NOMO-1 treated with DMSO at 0.1 percent for 48 hours (cell line): Measurements from ENCODE around the gene TGFB1.
A peak's percentile ranks its signal among the peaks of the same experiment; 100 is the strongest.
"Not testable (repeated sequence)": the region's sequence is repeated elsewhere in the genome, so short reads cannot be mapped to it uniquely, and the experiment has no call there.

Source experiments
- DNase-seq: peaks from one replicate; lab custom pipeline; 2025; ENCODE audit not compliant: unreplicated experiment; lab: John Stamatoyannopoulos, UW

Gene TGFB1

DNA sequence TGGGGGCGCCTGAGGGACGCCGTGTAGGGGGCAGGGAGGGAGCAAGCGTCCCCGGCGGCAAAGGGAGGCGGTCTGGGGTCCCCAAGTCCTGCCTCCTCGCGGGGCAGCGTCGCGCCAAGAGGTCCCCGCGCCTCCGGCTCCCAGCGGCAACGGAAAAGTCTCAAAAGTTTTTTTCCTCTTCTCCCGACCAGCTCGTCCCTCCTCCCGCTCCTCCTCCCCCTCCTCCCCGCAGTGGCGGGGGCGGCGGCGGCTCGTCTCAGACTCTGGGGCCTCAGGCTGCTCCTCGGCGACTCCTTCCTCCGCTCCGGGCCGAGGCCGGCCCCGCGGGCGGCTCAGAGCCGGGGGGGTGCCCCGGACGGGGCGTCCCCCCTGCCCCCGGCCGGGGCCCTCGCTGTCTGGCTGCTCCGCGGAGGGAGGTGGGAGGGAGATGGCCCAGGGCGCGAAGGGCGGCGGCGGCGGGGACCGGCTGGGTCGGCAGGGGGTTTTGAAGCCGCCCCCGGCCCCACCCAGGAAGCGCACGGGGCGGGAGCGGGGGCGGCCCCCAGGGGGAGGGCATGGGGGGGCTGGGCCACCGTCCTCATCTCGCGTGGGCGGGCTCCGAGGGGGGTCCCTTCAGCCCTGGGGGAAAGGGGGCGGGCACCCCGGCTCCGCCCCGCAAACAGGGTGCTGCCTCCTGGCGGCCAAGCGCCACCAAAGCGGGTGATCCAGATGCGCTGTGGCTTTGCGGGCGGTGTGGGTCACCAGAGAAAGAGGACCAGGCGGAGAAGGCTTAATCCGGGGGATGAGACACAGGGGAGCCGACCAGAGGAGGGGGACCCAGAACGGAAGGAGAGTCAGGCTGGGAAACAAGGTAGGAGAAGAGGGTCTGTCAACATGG lies at the start of gene TGFB1:
TGFB1 (minus strand) TSS at position 457 of the 877 bp plus-strand sequence. CDS start 878 bp downstream, outside the sequence.
- DNase-seq = peak; percentile 75

DNA sequence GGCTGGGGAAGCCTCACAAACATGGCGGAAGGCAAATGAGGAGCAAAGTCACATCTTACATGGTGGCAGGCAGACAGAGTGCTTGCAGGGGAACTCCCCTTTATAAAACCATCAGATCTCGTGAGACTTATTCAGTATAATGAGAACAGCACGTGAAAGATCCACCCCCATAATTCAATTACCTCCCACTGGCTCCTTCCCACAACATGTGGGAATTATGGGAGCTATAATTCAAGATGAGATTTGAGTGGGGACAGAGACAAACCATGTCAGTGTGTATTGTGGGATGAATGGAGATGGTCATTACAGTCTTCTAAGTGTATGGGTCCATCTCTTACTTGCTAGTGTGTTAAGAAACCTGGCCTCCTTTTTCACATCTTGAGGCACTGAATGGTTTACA lies 48.3 kb upstream of the TGFB1 start:
- DNase-seq = no peak

DNA sequence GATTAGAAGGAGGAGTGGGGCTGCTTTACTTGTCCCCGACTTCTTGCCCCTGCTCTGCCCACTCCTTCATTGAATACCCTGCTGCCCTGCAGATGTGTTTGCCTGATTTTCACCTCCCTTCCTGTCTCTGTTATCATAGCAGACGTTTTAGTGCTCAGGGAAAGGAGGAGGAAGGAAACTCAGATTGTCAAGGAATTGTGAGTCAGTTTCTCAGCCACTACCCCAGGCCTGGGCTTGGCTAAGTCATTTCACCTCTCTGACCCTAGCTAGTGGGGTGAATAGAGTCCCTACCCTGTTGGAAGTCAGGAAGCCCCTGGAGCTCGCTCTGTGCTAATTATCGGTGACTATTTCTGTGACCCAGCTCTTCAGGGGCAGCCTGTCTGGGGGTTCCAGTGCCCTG lies 47.8 kb upstream of the TGFB1 start:
- DNase-seq = no peak

DNA sequence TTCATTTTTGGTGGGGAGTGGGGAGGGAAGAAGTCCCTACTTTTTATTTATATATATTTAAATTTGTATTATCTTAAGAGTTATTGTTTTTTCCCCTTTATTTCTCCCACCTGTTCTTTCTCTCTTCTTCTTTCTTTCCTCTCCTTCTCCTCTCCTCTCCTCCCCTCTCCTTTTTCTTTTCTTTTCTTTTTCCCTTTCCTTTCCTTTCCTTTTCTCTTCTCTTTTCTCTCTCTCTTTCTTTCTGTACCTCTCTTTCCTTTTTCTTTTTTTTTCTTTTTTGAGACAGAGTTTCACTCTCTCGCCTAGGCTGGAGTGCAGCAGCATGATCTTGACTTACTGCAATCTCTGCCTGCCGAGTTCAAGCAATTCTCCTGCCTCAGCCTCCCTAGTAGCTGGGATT lies 45.8 kb upstream of the TGFB1 start:
- DNase-seq = no peak

DNA sequence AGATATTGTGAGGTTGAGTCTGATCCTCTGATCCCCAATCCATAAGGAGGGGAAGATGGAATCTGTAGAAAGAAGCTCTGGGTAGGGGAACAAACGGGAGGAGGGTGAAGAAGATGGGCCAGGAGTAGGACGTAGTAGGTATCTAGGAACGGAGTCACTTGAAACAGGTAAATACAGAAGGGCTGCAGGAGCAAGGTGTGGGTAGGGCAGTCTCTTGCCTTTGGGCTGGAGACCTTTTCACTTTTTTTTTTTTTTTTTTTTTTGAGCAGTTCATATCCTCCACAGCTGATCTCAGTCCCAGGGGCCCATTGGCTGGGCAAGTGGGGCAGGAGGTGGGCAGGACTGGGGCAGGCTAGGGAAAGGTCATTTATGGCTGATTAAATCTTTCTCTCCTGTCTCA lies 45.4 kb upstream of the TGFB1 start:
- DNase-seq = no peak

DNA sequence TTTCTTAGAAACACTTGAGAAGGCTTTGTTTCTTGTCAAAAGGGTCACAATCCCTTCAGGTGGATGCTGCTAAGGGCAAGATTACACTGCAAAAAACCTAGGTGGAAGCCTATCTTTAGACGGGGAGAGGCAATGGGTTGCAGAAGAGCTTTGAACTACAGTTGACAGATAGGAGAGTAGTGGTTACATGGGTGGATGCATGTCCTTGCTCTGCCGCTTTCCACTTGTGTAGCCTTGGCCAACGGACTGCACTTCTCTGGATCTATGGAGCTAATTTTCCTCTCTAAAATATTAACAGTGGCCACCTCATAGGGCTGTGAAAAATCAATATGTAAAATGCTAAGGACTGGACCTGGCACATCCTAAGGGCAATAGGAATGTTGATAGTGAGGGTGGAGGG lies 44.9 kb upstream of the TGFB1 start:
- DNase-seq = no peak

DNA sequence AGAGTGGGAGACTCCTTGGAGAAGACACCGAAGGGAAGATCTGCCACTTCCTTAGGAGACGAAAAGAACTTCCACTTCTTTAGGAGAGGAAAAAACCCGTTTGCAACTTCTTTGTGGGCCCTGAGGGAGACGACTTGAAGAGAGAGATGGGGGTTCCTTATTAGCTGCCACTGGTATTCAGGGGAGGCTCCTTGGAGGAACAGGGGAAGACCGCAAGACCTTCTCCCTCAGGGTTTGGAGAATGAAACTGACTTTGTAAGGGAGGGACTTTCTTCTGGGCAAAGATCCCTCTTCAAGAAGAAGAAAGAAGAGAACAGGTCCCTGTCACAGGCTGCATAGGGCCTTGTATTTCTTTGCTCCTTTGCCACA lies 44.3 kb upstream of the TGFB1 start:
- DNase-seq = no peak

DNA sequence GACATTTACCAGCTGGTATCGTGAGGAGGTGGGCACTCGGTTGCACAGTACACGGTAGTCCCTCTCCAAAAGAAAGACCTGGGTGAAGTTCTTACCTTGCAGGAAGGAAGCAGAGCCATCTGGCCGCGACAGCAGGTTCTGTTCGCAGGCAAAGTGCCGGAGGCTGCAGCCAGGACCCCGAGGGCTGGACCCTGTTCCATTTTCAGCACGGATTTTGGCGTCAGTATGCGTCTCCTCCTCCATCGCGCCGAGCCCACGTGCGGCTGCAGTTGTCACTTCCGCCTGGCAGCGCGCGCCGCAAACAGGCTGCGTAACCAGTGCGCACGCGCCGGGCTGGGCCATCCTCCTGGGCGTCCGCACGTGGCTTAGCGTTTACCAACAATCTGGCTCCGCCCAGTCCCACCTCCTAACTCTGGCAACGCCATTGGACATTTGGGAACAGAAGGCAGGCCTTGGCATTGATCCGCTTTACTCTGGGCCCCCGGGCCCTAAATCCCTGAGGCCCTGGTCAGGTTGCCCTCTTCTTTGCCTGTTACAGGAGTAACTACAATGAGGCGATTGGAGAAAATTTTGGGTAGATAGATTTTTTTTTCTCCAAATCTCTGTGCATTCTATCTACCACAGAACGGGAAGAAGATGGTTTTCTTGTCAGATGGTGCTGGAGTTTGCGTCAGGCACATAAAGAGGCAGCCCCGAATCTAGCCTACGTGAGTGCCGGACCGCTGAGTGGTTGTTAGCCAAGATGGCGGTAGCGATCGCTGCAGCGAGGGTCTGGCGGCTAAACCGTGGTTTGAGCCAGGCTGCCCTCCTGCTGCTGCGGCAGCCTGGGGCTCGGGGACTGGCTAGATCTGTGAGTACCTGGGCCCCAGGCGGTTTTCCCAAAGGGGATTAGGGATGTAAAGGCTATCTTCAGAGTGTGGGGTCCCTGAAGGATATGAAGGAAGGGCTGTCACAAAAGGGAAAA lies 43.6 kb upstream of the TGFB1 start, which contains the start of the genes BCKDHA and EXOSC5:
BCKDHA (plus strand) TSS at position 733 of the 964 bp plus-strand sequence; CDS start at position 743, 10 bp downstream.
EXOSC5 (minus strand) TSS at position 274 of the 964 bp plus-strand sequence; CDS start at position 243, 31 bp downstream.
- peak; percentile 100 for DNase-seq

DNA sequence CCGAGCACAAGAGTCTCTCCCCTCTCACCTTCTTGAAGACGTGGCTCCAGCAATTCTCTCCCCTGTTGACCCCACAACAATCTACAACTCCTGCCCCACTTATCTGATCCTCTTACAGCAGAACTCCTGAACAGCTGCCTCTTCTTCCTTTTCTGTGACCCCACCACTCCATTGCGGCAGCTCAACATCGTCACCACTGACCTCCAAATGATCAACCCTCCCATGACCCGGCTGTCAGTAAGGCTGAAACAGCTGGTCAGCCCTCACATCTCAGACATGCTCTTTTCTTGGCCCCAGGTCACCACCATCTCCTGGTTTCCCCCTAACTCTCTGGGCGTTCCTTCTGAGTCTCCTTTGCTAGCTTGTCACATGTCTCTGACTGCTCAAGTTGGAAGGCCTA lies 41.6 kb upstream of the TGFB1 start:
- no peak for DNase-seq

DNA sequence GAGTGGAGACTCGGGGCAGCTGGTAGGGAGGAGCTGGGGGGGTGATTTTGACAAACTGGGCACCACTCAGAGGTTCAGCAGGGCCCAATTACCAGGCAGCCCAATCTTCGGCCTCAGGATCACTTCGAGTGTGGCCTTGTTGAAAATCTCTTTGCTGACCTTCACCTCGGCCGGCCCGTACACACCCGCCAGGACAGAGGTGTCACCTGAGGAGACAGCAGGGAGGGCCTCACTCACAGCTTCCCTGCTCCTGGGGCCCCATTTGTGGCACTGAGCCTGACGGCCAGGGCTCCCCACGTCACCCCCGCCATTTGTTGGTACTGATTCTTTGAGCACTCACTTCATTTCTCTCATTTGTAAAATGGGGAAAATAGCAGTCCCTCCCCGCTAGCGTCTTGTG lies 39.1 kb upstream of the TGFB1 start:
- DNase-seq = no peak

DNA sequence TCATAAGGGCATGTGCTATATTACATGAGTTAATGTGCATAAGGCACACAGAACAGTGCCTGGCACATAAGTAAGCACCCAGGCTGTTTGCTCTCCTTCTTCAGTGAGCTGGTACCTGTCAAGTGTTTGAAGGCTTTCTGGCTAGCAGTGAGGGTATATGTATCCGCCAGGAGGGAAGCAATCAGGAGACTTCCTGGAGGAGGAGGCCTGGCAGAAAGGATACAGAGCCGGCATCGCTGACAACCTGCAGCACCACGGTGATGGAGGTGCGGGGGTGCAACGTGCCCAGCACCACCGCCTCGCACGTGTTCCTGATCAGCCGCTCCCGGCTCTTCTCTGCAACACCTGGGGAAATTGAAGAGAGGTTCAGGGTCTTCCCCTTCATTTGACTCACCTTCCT lies 37.9 kb upstream of the TGFB1 start:
- no peak for DNase-seq

DNA sequence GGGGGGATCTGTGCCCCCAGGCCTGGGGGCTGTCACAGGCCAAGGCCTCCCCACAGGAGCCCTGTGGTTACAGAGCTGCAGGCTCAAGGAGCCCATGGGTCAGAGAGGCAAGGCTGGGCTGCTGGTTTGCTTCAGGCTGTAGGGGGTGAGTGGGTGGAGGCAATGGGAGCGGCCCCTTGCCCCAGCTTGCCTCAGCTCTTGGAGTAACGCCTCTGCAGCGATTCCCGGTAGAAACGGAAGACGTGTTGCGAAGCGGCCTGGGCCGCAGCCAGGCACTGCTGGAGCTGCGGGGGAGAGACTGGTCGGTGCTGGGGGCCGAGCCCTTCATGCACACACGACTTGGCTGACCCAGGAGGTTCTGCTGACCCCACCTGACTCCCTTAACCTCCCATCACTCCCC lies 32.7 kb upstream of the TGFB1 start:
- no peak for DNase-seq

DNA sequence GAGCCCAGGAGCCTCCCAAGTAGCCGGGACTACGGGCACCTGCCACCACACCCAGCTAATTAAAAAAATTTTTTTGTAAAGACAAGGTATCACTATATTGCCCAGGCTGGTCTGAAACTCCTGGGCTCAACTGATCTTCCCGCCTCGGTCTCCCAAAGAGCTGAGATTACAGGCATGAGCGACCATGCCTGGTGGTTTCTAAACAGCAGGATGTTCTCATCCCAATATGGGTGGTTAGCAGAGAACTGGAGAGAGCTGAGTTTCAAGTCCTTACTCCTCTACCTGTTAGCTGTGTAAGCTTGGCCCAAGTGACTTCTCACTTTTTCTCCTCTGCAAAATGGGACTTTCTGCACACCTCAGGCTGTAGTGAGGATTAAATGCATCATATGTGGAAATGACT lies 30.6 kb upstream of the TGFB1 start:
- DNase-seq = no peak

DNA sequence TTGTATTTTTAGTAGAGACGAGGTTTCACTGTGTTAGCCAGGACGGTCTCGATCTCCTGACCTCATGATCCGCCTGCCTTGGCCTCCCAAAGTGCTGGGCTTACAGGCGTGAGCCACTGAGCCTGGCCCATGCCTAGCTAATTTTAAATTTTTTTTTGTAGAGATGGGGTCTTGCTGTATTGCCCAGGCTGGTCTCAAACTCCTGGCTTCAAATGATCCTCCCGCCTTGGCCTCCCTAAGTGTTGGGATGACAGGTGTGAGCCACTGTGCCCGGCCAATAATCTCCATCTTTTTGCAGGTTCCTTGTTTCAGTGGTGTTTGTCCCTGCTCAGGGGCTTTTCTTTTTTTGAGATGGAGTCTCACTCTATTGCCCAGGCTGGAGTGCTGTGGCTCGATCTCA lies 27.8 kb upstream of the TGFB1 start:
- DNase-seq = not testable (repeated sequence)

DNA sequence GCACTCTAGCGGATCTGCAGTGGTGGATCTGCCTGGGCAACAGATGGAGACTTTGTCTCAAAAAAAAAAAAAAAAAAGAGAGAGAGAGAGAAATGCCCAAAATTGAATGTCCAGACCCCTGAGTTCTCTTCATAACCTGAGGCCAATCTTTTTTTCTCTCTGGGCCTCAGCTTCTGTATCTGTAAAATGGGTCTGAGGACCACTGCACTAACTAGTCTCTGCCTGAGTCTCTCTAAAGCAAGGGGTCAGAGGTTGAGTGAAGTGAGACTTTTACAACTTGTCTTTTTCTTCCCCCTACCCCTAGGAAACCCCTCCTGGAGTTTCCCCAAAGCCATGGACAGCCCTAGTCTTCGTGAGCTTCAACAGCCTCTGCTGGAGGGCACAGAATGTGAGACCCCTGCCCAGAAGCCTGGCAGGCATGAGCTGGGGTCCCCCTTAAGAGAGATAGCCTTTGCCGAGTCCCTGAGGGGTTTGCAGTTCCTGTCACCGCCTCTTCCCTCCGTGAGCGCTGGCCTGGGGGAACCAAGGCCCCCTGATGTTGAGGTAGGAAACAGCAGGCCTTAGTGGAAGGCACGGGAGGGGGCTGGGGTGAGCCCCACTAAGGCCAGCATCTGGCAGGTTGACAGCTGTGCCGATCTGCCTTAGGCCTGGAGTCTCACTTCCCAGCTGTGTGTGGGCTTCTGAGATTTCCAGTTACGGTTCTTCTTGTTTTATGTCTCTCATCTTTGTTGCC lies 24.4 kb upstream of the TGFB1 start:
- no peak for DNase-seq

DNA sequence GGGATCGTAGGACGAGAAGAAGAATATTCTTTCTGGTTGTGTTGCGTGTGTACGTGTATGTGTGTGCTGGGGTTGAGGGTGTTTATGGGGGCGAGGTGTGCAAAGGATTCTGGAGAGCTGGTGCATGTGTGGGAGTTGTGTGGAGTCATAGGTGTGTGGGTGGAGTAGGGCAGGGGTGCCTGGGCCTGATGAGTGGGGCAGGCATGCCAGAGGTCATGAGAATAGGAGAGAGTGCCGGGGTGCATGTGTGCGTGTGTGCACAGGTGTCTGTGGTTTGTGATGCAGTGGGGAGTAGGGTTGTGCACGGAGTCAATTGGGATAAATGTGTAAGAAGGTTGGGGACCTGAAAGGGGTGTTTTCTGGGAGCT lies 23.3 kb upstream of the TGFB1 start:
- DNase-seq = no peak

DNA sequence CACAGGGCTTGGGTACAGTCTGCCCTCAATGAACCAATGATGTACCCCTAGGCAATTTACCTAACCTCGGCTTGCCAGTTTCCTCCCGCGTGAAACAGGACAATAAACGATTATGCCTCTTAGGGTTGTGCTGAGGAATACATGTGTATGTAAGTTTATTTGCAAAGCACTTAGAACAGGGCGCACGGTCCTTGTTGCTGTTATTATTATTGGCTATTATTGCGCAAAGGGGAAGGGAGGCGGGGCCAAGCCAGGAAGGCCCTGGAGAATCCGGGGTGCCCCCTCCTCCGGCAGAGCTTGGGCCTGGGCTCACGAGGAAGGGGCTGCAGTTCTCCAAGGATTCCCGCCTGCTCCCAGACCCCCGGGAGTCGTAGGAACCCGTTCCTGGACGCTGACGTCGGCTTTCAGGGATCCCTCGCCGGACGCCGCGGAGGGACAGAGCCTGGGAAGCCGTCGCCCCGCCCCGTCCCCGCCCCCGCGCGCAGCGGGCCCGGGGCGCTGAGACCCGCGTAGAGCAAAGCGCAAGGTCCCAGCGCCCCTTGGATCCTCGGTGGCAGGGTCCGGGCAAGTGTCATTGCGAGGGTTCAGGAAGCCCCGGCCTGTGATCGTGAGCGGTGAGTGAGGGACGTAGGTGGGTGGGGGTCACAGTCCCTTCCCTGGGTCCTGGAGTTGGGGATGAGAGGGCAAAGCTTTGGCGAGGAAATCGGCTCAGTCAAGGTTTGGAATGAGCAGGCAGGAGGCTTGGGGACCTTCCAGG lies 22.7 kb upstream of the TGFB1 start, which contains the start of gene TMEM91:
TMEM91 (plus strand) TSS at position 293 of the 757 bp plus-strand sequence. CDS start 1,777 bp downstream, outside the sequence.
- no peak for DNase-seq

DNA sequence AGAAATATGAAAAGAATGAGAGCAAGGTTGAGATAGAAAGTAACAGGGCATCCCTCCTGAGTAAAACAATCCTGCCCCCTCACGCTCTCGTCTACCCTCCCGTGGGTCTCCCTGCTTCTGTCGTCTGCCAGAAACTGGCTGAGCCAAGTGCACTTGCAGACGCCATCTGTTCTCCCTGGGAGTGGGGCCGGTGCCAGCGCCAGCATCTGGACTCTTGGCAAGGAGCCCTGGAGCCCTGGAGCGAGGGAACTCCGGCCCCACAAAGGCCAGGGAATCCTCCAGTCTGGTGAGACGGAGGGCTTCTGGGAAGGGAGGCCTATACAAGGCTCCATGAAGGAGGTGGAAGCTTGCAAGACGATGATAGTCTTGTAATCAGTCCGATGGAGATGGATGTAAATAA lies 20.3 kb upstream of the TGFB1 start:
- no peak for DNase-seq

DNA sequence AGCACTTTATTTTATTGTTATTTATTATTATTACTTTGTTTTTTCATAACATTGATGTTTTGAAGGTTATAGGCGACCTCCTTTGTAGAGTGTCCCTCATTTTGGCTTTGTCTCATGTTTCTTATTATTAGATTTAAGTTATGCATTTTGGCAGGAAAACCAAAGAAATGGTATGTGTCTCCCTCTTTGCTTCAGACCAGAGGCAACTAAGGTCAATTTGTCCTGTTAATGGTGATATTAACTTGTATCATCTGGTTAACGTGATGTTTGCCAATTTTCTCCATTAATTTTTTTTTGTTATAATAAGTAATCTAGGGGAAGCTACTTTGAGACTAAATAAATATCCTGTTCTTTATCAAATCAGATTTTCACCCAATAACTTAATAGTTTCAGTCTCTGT lies 18.8 kb upstream of the TGFB1 start:
- DNase-seq = no peak

DNA sequence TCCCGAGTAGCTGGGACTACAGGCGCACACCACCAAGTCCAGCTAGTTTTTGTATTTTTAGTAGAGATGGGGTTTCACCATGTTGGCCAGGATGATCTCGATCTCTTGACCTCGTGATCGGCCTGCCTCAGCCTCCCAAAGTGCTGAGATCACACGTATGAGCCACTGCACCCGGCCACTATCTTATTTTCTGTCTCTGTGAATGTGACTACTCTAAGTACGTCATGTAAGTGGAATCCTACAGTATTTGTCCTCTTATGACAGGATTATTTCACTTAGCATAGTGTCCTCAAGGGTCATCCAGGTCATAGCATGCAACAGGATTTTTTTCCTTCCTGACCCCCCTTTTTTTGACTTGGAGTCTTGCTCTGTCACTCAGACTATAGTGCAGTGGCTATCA lies 17.8 kb upstream of the TGFB1 start:
- no peak for DNase-seq
